ENCODE data around the gene PELO.

- TF ChIP-seq CTCF (IDR thresholded peaks at IDR 0.05) (no peak), EZH2 (IDR thresholded peaks at IDR 0.05; ENCODE audit: borderline replicate concordance, insufficient read depth, low read depth, low read length, poor library complexity, severe bottlenecking) (no peak)
These were observed 47.7 kb upstream of the PELO start for GRCh38 chr5:52740007-52740406.
